K562 (cell line): ENCODE data around the gene SLC5A12. TPM values are rescaled to one million over a fixed set of nuclear protein-coding genes. Genes with fewer than 3 reads are reported as not detected.

Experiments
- ATAC-seq: fragments of 200-7000 bp; cut with Tn5 transposase; 3 replicates; pipeline ENCODE4 v1.9.1; 2020; ENCODE audit warnings: moderate library complexity
- BruUV-seq: library from RNA; stranded (reverse); fragments of 400-500 nt; replicated peaks from 2 replicates; lab custom pipeline; 2021; lab: Mats Ljungman, UMichigan
- CTCF ChIA-PET: fragments of 300-600 bp; formaldehyde crosslinking; extraction: SDS; loops from one replicate; lab custom pipeline; 2021; ENCODE audit warnings: low intra/inter-chr PET ratio; lab: Yijun Ruan, JAX
- POLR2A ChIA-PET: fragments of 300-600, 350-650 bp; sonication (Branson Sonifier 250); formaldehyde crosslinking; extraction: SDS; loops from one replicate; lab custom pipeline; 2021; ENCODE audit warnings: antibody characterized with exemption, inconsistent platforms; lab: Yijun Ruan, JAX
- DNase-seq, 4 experiments: peaks; one replicate each; pipeline versions ENCODE4 v3.0.0 to v3.0.0-alpha.2; 2011 to 2018; ENCODE audit warnings: low spot score in 3 of 4, mixed read lengths in 3 of 4; ENCODE audit errors: extremely low read depth in 1 of 4
- FAIRE-seq: peaks from 2 replicates; lab custom pipeline; 2011; peaks lifted over from hg19 to GRCh38; lab: Jason Lieb, UNC
- H2AFZ ChIP-seq: 2 replicates; pipeline ENCODE4 v1.6.0; 2011; ENCODE audit warnings: low read depth, low read length, control low read depth, inconsistent platforms
- H3K27ac ChIP-seq: fragments of 200-600 bp; 3 replicates; pipeline ENCODE4 v1.8.0; 2011; ENCODE audit warnings: low read depth, mild to moderate bottlenecking, control low read depth, inconsistent platforms, low read length, moderate library complexity, mixed read lengths; ENCODE audit errors: extremely low read depth
- H3K27me3 ChIP-seq, 2 experiments: fragments of 300-600 bp in 1 of 2; 2 replicates in 1 of 2; 3 replicates in 1 of 2; pipeline versions ENCODE4 v1.6.0 to v1.8.0; 2011; ENCODE audit warnings: inconsistent platforms in 2 of 2, low read length in 2 of 2, mild to moderate bottlenecking in 1 of 2, mixed read lengths in 1 of 2, moderate library complexity in 1 of 2; ENCODE audit not compliant: control insufficient read depth in 2 of 2, insufficient read depth in 2 of 2
- H3K36me3 ChIP-seq: fragments of 300-600 bp; 3 replicates; pipeline ENCODE4 v1.8.0; 2011; ENCODE audit warnings: mild to moderate bottlenecking, low read length, inconsistent platforms; ENCODE audit not compliant: control insufficient read depth, insufficient read depth
- H3K4me1 ChIP-seq, 2 experiments: fragments of 200-600 bp in 1 of 2; replicated peaks in 1 of 2; 2 replicates in 1 of 2; 3 replicates in 1 of 2; pipeline versions ENCODE4 v1.5.1 to v1.8.0; 2011; ENCODE audit warnings: inconsistent platforms in 2 of 2, low read length in 2 of 2, mild to moderate bottlenecking in 1 of 2, mixed read lengths in 1 of 2, moderate library complexity in 1 of 2; ENCODE audit not compliant: control insufficient read depth in 2 of 2, insufficient read depth in 2 of 2
- H3K4me2 ChIP-seq: 2 replicates; pipeline ENCODE4 v1.6.1; 2011; ENCODE audit warnings: low read length, control low read depth, inconsistent platforms, mixed read lengths; ENCODE audit not compliant: insufficient read depth
- H3K4me3 ChIP-seq: fragments of 200-600 bp; sonication (generic), shearing (Covaris generic); 2 replicates; pipeline ENCODE4 v1.5.1; 2016; ENCODE audit warnings: control low read depth, inconsistent platforms
- H3K79me2 ChIP-seq: fragments of 200-600 bp; 3 replicates; pipeline ENCODE4 v1.8.0; 2011; ENCODE audit warnings: low read length, inconsistent platforms; ENCODE audit not compliant: control insufficient read depth, insufficient read depth
- H3K9ac ChIP-seq, 2 experiments: 2 replicates each; pipeline versions ENCODE4 v1.6.0 to v1.6.1; 2011; ENCODE audit warnings: low read depth in 2 of 2, low read length in 2 of 2, control low read depth in 1 of 2, inconsistent platforms in 1 of 2, mild to moderate bottlenecking in 1 of 2, mixed read lengths in 1 of 2; ENCODE audit not compliant: insufficient read depth in 1 of 2
- H3K9me1 ChIP-seq: one replicate; pipeline ENCODE4 v1.6.0; 2011; ENCODE audit warnings: inconsistent platforms, mild to moderate bottlenecking, low read length, moderate library complexity; ENCODE audit not compliant: control insufficient read depth, insufficient read depth
- H3K9me3 ChIP-seq: replicated peaks from 2 replicates; pipeline ENCODE4 v1.5.1; 2011; ENCODE audit warnings: low read depth, low read length, inconsistent platforms; ENCODE audit not compliant: control insufficient read depth, insufficient read depth
- H4K20me1 ChIP-seq: replicated peaks from 2 replicates; pipeline ENCODE4 v1.6.1; 2011; ENCODE audit warnings: low read length, inconsistent platforms, mixed read lengths; ENCODE audit not compliant: control insufficient read depth, insufficient read depth
- ATF1 ChIP-seq, 2 experiments: fragments of 450-650 bp in 1 of 2; IDR thresholded peaks; 2 replicates each; pipeline ENCODE4 v1.6.1; 2016; ENCODE audit warnings: missing compliant biosample characterization in 1 of 2, missing genetic modification characterization in 1 of 2
- BCL6 ChIP-seq: fragments of 250-450 bp; sonication (Bioruptor Pico); IDR thresholded peaks from 2 replicates; pipeline ENCODE4 v1.4.0; 2020
- CBFA2T3 ChIP-seq: fragments of 450-650 bp; IDR thresholded peaks from 2 replicates; pipeline ENCODE4 v1.6.1; 2017
- FOXK1 ChIP-seq: sonication (generic); formaldehyde crosslinking; IDR thresholded peaks from 2 replicates; pipeline ENCODE4 v1.8.0; 2022; ENCODE audit warnings: missing genetic modification reagents, mild to moderate bottlenecking, borderline replicate concordance
- IRF9 ChIP-seq: fragments of 450-650 bp; IDR thresholded peaks from 2 replicates; pipeline ENCODE4 v1.6.1; 2016; ENCODE audit warnings: missing biosample characterization, missing genetic modification characterization
- KLF13 ChIP-seq: fragments of 450-650 bp; IDR thresholded peaks from 2 replicates; pipeline ENCODE4 v1.6.1; 2016; ENCODE audit warnings: missing genetic modification characterization, low read depth, mild to moderate bottlenecking, missing compliant biosample characterization, moderate library complexity, borderline replicate concordance
- MIER1 ChIP-seq: fragments of 450-650 bp; IDR thresholded peaks from 2 replicates; pipeline ENCODE4 v1.6.1; 2016; ENCODE audit warnings: antibody characterized with exemption, mild to moderate bottlenecking, low read depth
- NFE2L1 ChIP-seq: fragments of 450-650 bp; IDR thresholded peaks from 2 replicates; pipeline ENCODE4 v1.6.1; 2016; ENCODE audit warnings: missing genetic modification characterization, low read depth, mild to moderate bottlenecking, missing compliant biosample characterization, moderate library complexity, borderline replicate concordance
- NFRKB ChIP-seq: fragments of 450-650 bp; IDR thresholded peaks from 2 replicates; pipeline ENCODE4 v1.6.1; 2016; ENCODE audit warnings: low read depth
- OTX1 ChIP-seq: fragments of 450-650 bp; formaldehyde crosslinking; IDR thresholded peaks from 2 replicates; pipeline ENCODE4 v1.4.0; 2022; ENCODE audit warnings: mild to moderate bottlenecking
- RAD51 ChIP-seq: fragments of 450-650 bp; IDR thresholded peaks from 2 replicates; pipeline ENCODE4 v1.7.1; 2016; ENCODE audit warnings: low read depth, mild to moderate bottlenecking, borderline replicate concordance
- THAP7 ChIP-seq: fragments of 250-450 bp; sonication (Bioruptor Pico); IDR thresholded peaks from 2 replicates; pipeline ENCODE4 v1.5.0; 2021
- TRIM25 ChIP-seq: fragments of 450-650 bp; IDR thresholded peaks from 2 replicates; pipeline ENCODE4 v1.7.0; 2016; ENCODE audit warnings: borderline replicate concordance
- WHSC1 ChIP-seq: IDR thresholded peaks from one replicate; pipeline ENCODE4 v1.6.1; 2012; ENCODE audit warnings: low read length, control low read depth, inconsistent platforms
- ZNF398 ChIP-seq: fragments of 250-450 bp; sonication (Bioruptor Pico); IDR thresholded peaks from 2 replicates; pipeline ENCODE4 v1.8.0; 2021; ENCODE audit warnings: moderate library complexity, mild to moderate bottlenecking, inconsistent platforms
- ZNF696 ChIP-seq: fragments of 250-450 bp; sonication (Bioruptor Pico); conservative IDR thresholded peaks from 2 replicates; pipeline ENCODE4 v1.4.0; 2020; ENCODE audit warnings: mild to moderate bottlenecking, moderate library complexity
- in situ Hi-C: fragments of 300-500 bp; cut with MboI; formaldehyde crosslinking; loops from 4 replicates; pipeline ENCODE4 v1.15.0; 2018; ENCODE audit warnings: inconsistent platforms, mixed read lengths
- intact Hi-C: fragments of 100-400 bp; cut with micrococcal nuclease; formaldehyde crosslinking; loops from 2 replicates; pipeline ENCODE4 v1.14.2; 2022
- polyA plus RNA-seq, 8 experiments: library from polyadenylated mRNA; depleted of rRNA in 4 of 8; stranded (reverse) in 5 of 8; unstranded in 3 of 8; fragments of >200 nt; fragmentation: Nextera tagmentation in 2 of 8; fragmentation: Illumina TruSeq in 1 of 8; extraction: Ambion mirVana in 2 of 8; extraction: Trizol in 1 of 8; gene quantifications; 2 replicates each; pipeline versions ENCODE4 v1.2.1 to v1.2.3, GENCODE V29; 2011 to 2014; ENCODE audit warnings: inconsistent platforms in 1 of 8, missing spikeins in 1 of 8
- total RNA-seq, 7 experiments: library from RNA; depleted of rRNA in 6 of 7; stranded (reverse); fragments of >200 nt in 6 of 7; fragmentation: Illumina TruSeq in 2 of 7; extraction: Trizol in 2 of 7; gene quantifications; 2 replicates each; pipeline versions ENCODE4 v1.2.1 to v1.2.3, GENCODE V29; 2011 to 2021; ENCODE audit warnings: low replicate concordance in 1 of 7

Gene SLC5A12
- total and polyA plus RNA-seq, 9 of the 15 experiments (the other 6 are each of a cell fraction or from before 2014, with no cell fraction given), result 0.03 to 0.16 (median 0.06) TPM; not detected in 5

GRCh38 chr11:26717771-26718170 lies 4.1 kb downstream of the SLC5A12 start:
- Histone ChIP-seq H3K9me1 (no peaks in the 10 kb centered on the region), H3K27me3 (no peaks in the 10 kb centered on the region), H3K4me2 (no peak overlapping the region), H3K9ac (no peak overlapping the region), H4K20me1 (no peaks in the 10 kb centered on the region), H3K36me3 (no peaks in the 10 kb centered on the region), H3K4me1 (no peaks in the 10 kb centered on the region), H3K27ac (no peak overlapping the region), H2AFZ (no peak overlapping the region), H3K9me3 (no peaks in the 10 kb centered on the region), H3K79me2 (no peaks in the 10 kb centered on the region), H3K4me3 (no peak overlapping the region)
- ChIA-PET CTCF (no interaction called here), POLR2A (no interaction called here)
- no TSS peak for BruUV-seq
- no peak for TF ChIP-seq OTX1 (CRISPR knock-in tag)
- no peak for TF ChIP-seq THAP7
- no peak for TF ChIP-seq NFRKB
- no peak for TF ChIP-seq IRF9 (tag)
- no peak for TF ChIP-seq MIER1
- no peak for TF ChIP-seq ATF1 (CRISPR knock-in tag; IDR thresholded peaks at IDR 0.05)
- TF ChIP-seq ATF1 (tag; IDR thresholded peaks at IDR 0.05), result no peak
- no peak for TF ChIP-seq KLF13
- TF ChIP-seq FOXK1 (CRISPR knock-in tag), result no peak
- TF ChIP-seq WHSC1, result no peak
- TF ChIP-seq ZNF696, result no peak
- no peak for TF ChIP-seq ZNF398 (CRISPR knock-in tag)
- no peak for TF ChIP-seq CBFA2T3
- no peak for TF ChIP-seq TRIM25
- no peak for TF ChIP-seq BCL6 (CRISPR knock-in tag)
- TF ChIP-seq RAD51, result no peak
- TF ChIP-seq NFE2L1 (tag), result no peak
- ATAC-seq (no peak), DNase-seq (no peak), FAIRE-seq (no peak)
- intact Hi-C loops (no loop called here), in situ Hi-C loops (no loop called here)
